ENCODE data around the gene SAMD9.
"Not testable (repeated sequence)": the region's sequence is repeated elsewhere in the genome, so short reads cannot be mapped to it uniquely, and the experiment has no call there.

The SAMD9 gene

GRCh38 chr7:93117852-93118530 is at the start of gene SAMD9:
Gene SAMD9 (minus strand): TSS chr7:93117979. CDS start chr7:93106097, 11,882 bp downstream.
- DNase-seq (ENCODE audit: low read depth), result peak; percentile 3

GRCh38 chr7:93165447-93165846 is 47.7 kb upstream of the SAMD9 start:
- DNase-seq (ENCODE audit: low read depth), result no peak

- no peak for DNase-seq (ENCODE audit: low read depth)
These were observed 47.0 kb upstream of the SAMD9 start for GRCh38 chr7:93164766-93165165.

GRCh38 chr7:93161181-93161762 is 43.5 kb upstream of the SAMD9 start:
- DNase-seq (ENCODE audit: low read depth), result no peak

GRCh38 chr7:93160410-93160809 is 42.6 kb upstream of the SAMD9 start:
- DNase-seq (ENCODE audit: low read depth), result no peak

GRCh38 chr7:93159490-93159889 is 41.7 kb upstream of the SAMD9 start:
- DNase-seq (ENCODE audit: low read depth), result no peak

GRCh38 chr7:93156884-93157283 is 39.1 kb upstream of the SAMD9 start:
- no peak for DNase-seq (ENCODE audit: low read depth)

GRCh38 chr7:93150200-93150835 is 32.5 kb upstream of the SAMD9 start:
- DNase-seq (ENCODE audit: low read depth), result no peak

GRCh38 chr7:93148727-93149126 is 30.9 kb upstream of the SAMD9 start:
- DNase-seq (ENCODE audit: low read depth), result no peak

GRCh38 chr7:93148144-93148543 is 30.4 kb upstream of the SAMD9 start, which contains the start of gene SAMD9L:
Gene SAMD9L (minus strand): TSS chr7:93148385. CDS start chr7:93135971, 12,414 bp downstream.
- DNase-seq (ENCODE audit: low read depth), result no peak

GRCh38 chr7:93147363-93147762 is 29.6 kb upstream of the SAMD9 start:
- DNase-seq (ENCODE audit: low read depth), result peak; percentile 8

- DNase-seq (ENCODE audit: low read depth), result no peak
These were observed 28.8 kb upstream of the SAMD9 start for GRCh38 chr7:93146472-93147141.

- no peak for DNase-seq (ENCODE audit: low read depth)
These were observed 28.3 kb upstream of the SAMD9 start for GRCh38 chr7:93146036-93146435.

GRCh38 chr7:93145354-93145753 is 27.6 kb upstream of the SAMD9 start:
- no peak for DNase-seq (ENCODE audit: low read depth)

- no peak for DNase-seq (ENCODE audit: low read depth)
These were observed 24.3 kb upstream of the SAMD9 start for GRCh38 chr7:93142127-93142526.

- no peak for DNase-seq (ENCODE audit: low read depth)
These were observed 22.9 kb upstream of the SAMD9 start for GRCh38 chr7:93140582-93141191.

- DNase-seq (ENCODE audit: low read depth), result no peak
These were observed 20.8 kb upstream of the SAMD9 start for GRCh38 chr7:93138576-93138975.

- DNase-seq (ENCODE audit: low read depth), result no peak
These were observed 15.2 kb upstream of the SAMD9 start for GRCh38 chr7:93133005-93133404.

GRCh38 chr7:93132216-93132615 is 14.4 kb upstream of the SAMD9 start:
- no peak for DNase-seq (ENCODE audit: low read depth)

- DNase-seq (ENCODE audit: low read depth), result not testable (repeated sequence)
These were observed 9.2 kb upstream of the SAMD9 start for GRCh38 chr7:93126954-93127353.

- not testable (repeated sequence) for DNase-seq (ENCODE audit: low read depth)
These were observed 5.8 kb upstream of the SAMD9 start for GRCh38 chr7:93123532-93123931.

Measured in stimulated activated CD8-positive, alpha-beta memory T cell treated with anti-CD3 and anti-CD28 coated beads, Interleukin-12 subunit alpha, Interleukin-12 subunit beta, amount 100 ng/mL, for 4 hours (primary cell).